GM13977 (cell line): Measurements from ENCODE around the gene CXCR4.

Experiments used
- DNase-seq: peaks from one replicate; pipeline ENCODE4 v3.0.0; 2012; ENCODE audit warnings: low spot score
- CTCF ChIP-seq: IDR thresholded peaks from 2 replicates; pipeline ENCODE4 v1.5.1; 2012; ENCODE audit warnings: mild to moderate bottlenecking, control low read depth; ENCODE audit not compliant: insufficient read depth; ENCODE audit errors: extremely low read depth, missing control alignments
- in situ Hi-C: fragments of 300-500 bp; cut with MboI; formaldehyde crosslinking; loops from one replicate; pipeline ENCODE4 v1.12.0; 2022; ENCODE audit warnings: low sequenced_read_pairs, low pct_unique_long_range_greater_than_20kb, mixed read lengths, inconsistent platforms; ENCODE audit not compliant: unreplicated experiment

CXCR4 gene

GRCh38 chr2:136117909-136118818 is at the start of gene CXCR4:
Gene CXCR4, minus strand, starts transcription at chr2:136118149. Its CDS starts 89 bp downstream, at chr2:136118060.
- in situ Hi-C loops: loop anchor here (25.0 kb wide), 1 partner anchor 206 kb away; no protein-coding TSS in a partner anchor
- DNase-seq: peak; percentile 90
- TF ChIP-seq CTCF: no peak

- in situ Hi-C loops: no loop called here
- DNase-seq: no peak
- TF ChIP-seq CTCF: no peak
These were observed 46.4 kb upstream of the CXCR4 start for GRCh38 chr2:136164280-136164776.

GRCh38 chr2:136162438-136162837 is 44.5 kb upstream of the CXCR4 start:
- in situ Hi-C loops: no loop called here
- no peak for TF ChIP-seq CTCF
- DNase-seq: no peak

- in situ Hi-C loops: no loop called here
- no peak for DNase-seq
- TF ChIP-seq CTCF: no peak
These were observed 38.5 kb upstream of the CXCR4 start for GRCh38 chr2:136156411-136156810.

- no peak for DNase-seq
- in situ Hi-C loops: no loop called here
- TF ChIP-seq CTCF: no peak
These were observed 36.4 kb upstream of the CXCR4 start for GRCh38 chr2:136154384-136154783.

- DNase-seq: no peak
- in situ Hi-C loops: no loop called here
- TF ChIP-seq CTCF: no peak
These were observed 33.3 kb upstream of the CXCR4 start for GRCh38 chr2:136151021-136151971.
